WTC11 (cell line): ENCODE measurements around the gene SLC8A1.

Experiments used
- ATF2 ChIP-seq: sonication (generic); formaldehyde crosslinking; IDR thresholded peaks from 2 replicates; pipeline ENCODE4 v1.8.1; 2022; ENCODE audit warnings: low read depth, missing genetic modification reagents, borderline replicate concordance
- CREB1 ChIP-seq: sonication (generic); formaldehyde crosslinking; IDR thresholded peaks from 2 replicates; pipeline ENCODE4 v1.8.0; 2023; ENCODE audit warnings: mild to moderate bottlenecking, missing genetic modification reagents
- PREB ChIP-seq: sonication (generic); formaldehyde crosslinking; IDR thresholded peaks from 2 replicates; pipeline ENCODE4 v1.8.1; 2022; ENCODE audit warnings: mild to moderate bottlenecking, missing genetic modification reagents, moderate library complexity, borderline replicate concordance
- RELA ChIP-seq: sonication (generic); formaldehyde crosslinking; IDR thresholded peaks from 2 replicates; pipeline ENCODE4 v1.8.1; 2022; ENCODE audit warnings: missing genetic modification reagents, mild to moderate bottlenecking, borderline replicate concordance
- TF ChIP-seq, protein P1 (sequence below): sonication (generic); formaldehyde crosslinking; IDR thresholded peaks from 2 replicates; pipeline ENCODE4 v1.8.1; 2023; ENCODE audit warnings: mild to moderate bottlenecking, missing genetic modification reagents, moderate library complexity

GRCh38 chr2:40248294-40248693 is 203.6 kb downstream of the SLC8A1 start:
- TF ChIP-seq CREB1 (CRISPR knock-in tag) (no peak), ATF2 (CRISPR knock-in tag) (no peak), RELA (no peak), PREB (no peak)
- TF ChIP-seq, protein P1, sequence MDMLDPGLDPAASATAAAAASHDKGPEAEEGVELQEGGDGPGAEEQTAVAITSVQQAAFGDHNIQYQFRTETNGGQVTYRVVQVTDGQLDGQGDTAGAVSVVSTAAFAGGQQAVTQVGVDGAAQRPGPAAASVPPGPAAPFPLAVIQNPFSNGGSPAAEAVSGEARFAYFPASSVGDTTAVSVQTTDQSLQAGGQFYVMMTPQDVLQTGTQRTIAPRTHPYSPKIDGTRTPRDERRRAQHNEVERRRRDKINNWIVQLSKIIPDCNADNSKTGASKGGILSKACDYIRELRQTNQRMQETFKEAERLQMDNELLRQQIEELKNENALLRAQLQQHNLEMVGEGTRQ, result no peak
